HG03565 (cell line): ENCODE results near the gene ASIC3.
"Not testable (repeated sequence)": the region's sequence is repeated elsewhere in the genome, so short reads cannot be mapped to it uniquely, and the experiment has no call there.

ENCODE experiments used
- ATAC-seq: cut with Tn5 transposase; IDR thresholded peaks from one replicate; pipeline ENCODE4 v1.9.1; 2021; ENCODE audit warnings: mild to moderate bottlenecking, moderate library complexity; ENCODE audit not compliant: unreplicated experiment

ASIC3 gene

DNA sequence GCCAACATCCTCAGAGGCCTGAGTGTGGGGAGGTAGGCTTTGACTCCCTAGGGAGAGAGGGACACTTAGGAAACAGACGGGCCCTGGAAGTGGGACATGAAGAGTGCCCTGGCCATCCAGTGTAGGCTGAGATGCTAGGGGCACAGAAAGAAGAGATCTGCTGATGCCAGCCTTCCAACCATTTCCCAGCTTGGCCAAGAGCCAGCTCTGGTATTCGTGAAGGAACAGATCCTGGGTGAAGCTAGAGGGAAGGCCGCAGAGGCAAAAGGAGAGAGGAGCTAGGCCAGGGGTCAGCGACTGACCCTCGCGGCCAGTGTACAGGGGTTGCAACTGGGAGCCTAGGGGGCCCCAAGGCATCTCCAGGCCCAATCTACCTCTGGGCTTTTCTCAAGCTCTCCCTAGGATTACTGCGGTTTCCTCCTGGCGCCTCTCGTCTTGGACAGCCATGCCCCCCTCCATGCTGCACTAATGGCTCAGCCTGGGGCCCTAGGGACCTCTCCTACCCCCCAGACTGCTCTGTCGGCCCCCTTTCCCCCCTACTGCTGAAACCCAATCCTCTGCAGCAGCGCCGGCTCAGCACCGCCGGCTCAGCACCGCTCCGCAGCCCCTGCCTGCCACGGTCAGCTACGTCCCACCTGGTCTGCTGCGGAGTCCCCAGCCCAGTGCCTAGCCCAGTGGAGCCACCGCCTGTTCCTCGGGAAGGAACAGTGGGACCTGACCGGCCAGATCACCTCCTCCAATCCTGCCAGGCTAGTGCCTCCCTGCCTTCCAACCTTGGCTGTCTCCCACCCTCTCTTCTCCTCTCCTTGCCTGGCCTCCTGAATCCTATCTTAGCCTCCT lies at the start of gene ASIC3:
Gene ASIC3, plus strand, starts transcription at position 556 of the 840 bp plus-strand sequence. CDS start 355 bp downstream, outside the sequence.
- no peak for ATAC-seq

DNA sequence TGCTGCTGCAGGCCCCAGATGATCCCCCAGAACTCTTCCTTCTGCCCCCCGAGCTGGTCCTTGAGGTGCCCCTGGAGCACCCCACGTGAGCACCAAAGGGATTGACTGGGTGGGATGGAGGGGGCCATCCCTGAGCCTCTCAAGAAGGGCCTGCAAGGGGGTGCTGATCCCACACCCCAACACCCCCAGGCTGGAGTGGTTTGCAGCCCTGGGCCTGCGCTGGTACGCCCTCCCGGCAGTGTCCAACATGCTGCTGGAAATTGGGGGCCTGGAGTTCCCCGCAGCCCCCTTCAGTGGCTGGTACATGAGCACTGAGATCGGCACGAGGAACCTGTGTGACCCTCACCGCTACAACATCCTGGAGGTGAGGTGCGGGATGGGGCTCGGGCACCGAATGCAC lies 49.3 kb upstream of the ASIC3 start:
- no peak for ATAC-seq

DNA sequence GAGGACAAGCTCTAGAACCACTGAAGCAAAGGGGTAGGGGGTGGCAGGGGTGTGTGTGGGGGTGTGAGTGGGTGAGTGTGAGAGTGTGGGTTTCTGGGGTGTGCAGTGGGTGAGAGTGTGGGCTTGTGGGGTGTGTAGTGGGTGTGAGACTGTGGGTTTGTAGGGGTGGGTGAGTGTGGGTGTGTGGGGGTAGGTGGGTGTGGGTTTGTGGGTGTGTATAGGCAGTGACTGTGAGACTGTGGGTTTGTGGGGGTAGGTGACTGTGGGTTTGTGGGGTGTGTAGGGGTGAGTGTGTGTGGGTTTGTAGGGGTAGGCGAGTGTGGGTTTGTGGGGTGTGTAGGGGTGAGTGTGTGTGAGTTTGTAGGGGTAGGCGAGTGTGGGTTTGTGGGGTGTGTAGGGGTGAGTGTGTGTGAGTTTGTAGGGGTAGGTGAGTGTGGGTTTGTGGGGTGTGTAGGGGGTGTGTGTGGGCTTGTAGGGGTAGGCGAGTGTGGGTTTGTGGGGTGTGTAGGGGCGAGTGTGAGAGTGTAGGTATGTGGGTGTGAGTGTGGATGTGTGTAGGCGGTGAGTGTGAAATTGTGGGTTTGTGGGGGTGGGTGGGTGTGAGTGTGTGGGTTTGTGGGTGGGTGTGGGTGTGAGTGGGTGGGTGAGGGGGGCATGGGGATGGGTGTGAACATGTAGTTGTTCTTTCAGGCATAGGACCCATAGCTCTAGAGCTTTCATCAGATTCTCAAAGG lies 48.7 kb upstream of the ASIC3 start:
- no peak for ATAC-seq

DNA sequence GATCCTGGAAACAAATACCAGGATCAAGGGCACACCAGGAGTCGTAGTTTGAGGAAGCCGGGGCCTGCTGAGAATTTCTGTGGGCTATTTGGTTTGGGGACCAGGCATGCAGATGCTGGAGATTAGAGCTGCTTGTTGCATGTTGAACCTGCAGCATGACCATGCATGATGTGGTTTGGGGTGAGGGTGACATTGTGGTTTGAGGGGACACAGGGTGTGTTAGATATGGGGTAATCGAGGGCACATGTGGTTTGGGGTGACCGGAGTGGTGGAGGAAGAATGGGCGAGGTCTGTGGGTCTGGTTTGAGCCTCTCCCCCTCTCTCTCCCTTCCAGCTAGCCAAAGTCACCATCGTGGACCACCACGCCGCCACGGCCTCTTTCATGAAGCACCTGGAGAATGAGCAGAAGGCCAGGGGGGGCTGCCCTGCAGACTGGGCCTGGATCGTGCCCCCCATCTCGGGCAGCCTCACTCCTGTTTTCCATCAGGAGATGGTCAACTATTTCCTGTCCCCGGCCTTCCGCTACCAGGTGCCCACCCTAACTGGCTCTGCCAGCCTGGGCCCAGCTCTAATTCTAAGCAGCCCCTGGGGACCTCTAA lies 47.3 kb upstream of the ASIC3 start:
- no peak for ATAC-seq

DNA sequence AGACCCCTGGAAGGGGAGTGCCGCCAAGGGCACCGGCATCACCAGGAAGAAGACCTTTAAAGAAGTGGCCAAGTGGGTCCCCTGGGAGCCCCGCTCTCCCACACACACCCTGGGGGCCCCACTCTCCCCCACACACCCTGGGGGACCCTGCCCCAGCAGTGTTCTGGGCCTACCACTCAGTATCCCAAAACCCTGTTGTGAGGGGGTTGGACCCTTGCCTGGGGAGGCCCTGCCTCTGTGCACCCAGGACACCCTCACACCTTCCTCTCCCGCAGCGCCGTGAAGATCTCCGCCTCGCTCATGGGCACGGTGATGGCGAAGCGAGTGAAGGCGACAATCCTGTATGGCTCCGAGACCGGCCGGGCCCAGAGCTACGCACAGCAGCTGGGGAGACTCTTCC lies 46.8 kb upstream of the ASIC3 start:
- no peak for ATAC-seq

DNA sequence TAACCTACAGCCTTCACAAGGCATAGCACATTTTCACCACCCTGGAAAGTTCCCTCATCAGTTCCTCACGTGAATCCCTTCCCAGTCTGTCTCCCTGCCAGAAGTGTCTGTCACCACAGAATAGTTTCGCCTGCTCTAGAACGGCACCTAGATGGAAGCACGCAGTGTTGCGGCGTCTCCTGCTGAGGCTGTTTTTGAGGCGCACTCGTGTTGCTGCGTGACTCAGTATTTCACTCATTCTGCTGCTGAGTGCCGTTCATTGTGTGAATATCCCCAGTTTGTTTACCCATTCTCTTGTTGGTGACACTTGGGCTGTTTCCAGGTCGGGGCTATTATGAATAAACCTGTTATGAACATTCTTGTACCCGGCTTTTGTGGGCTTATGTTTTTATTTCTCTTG lies 44.8 kb upstream of the ASIC3 start:
- ATAC-seq = no peak

DNA sequence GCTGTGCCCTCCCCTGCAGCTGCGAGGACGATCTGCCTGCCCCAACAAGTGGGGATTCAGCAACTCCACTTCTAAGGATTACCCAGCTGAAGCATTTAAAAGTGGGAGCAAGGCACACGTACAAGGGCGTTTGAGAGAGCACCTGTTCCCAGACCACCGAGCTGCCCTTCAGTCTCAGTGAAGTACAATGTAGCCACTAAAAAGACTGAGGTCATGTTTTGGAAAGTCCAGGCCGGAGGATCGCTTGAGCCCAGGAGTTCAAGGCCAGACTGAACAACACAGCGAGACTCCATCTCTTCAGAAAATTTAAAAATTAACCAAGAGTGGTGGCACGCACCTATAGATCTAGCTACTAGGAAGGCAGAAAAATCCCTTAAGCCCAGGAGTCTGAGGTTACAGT lies 42.8 kb upstream of the ASIC3 start:
- no peak for ATAC-seq

DNA sequence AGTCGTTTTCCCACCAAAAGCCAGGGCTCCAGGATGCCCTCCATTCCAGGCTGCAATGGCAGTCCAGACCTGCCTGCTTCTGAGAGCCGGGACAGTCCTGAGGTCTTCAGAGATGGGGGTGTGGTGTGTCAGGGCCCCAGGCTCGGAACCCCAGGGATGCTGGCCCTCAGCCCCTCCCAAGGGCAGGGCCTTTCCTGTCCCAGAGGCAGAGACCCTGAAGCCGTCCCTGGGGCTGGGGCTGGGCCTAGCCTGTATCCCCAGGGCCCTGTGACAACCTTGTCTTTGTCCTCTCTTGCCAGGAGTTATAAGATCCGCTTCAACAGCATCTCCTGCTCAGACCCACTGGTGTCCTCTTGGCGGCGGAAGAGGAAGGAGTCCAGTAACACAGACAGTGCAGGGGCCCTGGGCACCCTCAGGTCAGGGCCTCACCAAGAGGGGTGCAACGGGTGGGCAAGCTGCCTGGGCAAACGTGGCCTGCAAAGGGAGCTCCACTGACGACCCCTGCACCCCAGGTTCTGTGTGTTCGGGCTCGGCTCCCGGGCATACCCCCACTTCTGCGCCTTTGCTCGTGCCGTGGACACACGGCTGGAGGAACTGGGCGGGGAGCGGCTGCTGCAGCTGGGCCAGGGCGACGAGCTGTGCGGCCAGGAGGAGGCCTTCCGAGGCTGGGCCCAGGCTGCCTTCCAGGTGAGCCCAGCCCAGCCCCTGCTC lies 41.6 kb upstream of the ASIC3 start:
- ATAC-seq = no peak

DNA sequence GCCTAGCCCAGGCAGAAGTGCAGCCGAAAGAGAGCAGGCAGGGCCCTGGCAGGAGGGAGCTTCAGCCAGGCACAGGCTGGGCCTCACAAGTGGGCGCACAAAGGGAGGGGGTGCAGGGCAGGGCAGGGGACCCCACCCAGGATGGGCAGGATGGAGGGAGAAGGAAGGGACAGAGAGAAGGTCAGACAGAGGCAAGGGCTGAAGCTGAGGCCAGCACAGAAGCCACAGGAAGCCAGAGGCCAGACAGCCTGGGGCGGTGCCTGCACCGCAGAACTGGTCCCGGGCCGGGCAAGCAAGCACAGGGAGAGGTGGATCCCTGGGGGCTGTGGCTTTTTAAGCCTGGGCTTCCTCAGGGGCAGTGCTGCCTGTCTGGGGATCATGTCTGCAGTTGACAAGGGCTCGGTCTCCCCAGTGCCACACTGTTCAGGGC lies 40.8 kb upstream of the ASIC3 start:
- no peak for ATAC-seq

DNA sequence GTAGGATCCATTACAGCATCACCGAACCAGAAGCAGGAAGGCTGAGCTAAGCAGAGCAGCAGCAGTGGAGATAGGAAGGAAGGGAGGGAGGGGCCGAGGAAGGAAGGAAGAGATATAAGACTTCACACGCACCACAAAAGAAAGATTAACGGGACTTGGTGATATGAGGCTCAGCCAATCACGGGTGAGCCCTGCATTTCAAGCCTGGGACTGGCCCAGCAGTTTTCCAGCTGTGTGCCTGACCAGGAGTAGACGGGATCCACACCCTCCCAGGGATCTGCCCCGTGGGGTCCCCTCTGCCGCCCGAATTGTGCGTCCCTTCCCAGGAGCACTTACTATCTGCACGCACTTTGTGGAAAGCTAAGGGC lies 40.2 kb upstream of the ASIC3 start:
- ATAC-seq = no peak

DNA sequence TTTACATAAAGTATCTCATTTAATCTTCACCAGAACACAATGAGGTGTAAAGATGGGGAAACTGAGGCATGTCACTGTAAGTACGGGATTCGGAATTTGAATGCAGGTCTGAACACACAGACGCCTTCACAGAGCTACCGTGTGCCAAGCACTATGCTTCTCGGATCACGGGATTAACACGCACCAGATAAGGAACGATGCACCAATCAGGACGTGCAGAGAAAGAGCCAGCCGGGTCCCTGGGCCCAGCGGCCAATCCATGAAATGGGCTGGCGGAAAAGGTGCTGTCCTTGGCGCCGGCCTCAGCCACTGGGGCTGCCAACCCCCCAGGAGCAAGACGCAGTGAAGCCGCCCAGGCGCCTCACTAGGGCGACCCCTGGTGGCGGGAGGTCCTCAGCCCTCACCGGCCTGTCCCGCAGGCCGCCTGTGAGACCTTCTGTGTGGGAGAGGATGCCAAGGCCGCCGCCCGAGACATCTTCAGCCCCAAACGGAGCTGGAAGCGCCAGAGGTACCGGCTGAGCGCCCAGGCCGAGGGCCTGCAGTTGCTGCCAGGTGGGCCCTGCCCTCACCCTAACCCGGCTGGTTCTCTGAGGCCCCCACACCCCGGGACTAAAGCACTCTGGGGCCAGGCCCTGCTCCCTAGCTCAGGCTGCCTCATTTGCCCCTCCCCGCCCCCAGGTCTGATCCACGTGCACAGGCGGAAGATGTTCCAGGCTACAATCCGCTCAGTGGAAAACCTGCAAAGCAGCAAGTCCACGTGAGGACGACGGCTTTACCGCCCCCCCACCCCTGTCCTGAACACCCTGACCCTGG lies 39.6 kb upstream of the ASIC3 start:
- peak; percentile 54 for ATAC-seq

DNA sequence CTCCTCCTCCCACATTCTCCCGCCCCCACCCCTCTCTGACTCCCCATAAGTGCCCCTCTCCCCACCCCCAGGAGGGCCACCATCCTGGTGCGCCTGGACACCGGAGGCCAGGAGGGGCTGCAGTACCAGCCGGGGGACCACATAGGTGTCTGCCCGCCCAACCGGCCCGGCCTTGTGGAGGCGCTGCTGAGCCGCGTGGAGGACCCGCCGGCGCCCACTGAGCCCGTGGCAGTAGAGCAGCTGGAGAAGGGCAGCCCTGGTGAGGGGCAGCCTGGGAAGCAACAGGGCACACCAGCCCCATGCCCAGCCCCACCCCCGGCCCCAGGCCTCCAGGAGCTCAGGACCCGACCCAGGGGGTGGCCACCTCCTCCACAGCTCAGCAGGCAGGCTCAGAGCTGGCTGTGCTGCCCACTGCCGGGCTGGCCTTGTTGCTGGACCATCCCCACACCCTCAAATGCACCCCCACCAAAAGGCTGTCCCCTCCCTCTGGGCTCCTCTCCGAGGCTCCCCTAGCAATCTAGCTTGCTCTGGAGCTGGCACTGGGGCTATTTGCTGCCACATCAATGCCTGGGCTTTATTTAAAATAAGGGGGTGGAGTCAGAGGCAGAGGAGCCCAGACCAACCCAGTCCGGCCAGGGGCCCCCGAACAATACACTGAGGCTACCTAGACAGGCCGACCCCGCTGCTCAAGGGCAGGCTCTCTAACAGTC lies 38.8 kb upstream of the ASIC3 start:
- no peak for ATAC-seq

DNA sequence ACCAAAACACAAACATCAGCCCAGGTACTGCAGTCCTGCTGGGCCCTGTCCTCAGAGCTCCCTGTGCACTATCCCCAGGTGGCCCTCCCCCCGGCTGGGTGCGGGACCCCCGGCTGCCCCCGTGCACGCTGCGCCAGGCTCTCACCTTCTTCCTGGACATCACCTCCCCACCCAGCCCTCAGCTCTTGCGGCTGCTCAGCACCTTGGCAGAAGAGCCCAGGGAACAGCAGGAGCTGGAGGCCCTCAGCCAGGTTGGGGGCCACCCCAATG lies 38.4 kb upstream of the ASIC3 start:
- ATAC-seq = no peak

DNA sequence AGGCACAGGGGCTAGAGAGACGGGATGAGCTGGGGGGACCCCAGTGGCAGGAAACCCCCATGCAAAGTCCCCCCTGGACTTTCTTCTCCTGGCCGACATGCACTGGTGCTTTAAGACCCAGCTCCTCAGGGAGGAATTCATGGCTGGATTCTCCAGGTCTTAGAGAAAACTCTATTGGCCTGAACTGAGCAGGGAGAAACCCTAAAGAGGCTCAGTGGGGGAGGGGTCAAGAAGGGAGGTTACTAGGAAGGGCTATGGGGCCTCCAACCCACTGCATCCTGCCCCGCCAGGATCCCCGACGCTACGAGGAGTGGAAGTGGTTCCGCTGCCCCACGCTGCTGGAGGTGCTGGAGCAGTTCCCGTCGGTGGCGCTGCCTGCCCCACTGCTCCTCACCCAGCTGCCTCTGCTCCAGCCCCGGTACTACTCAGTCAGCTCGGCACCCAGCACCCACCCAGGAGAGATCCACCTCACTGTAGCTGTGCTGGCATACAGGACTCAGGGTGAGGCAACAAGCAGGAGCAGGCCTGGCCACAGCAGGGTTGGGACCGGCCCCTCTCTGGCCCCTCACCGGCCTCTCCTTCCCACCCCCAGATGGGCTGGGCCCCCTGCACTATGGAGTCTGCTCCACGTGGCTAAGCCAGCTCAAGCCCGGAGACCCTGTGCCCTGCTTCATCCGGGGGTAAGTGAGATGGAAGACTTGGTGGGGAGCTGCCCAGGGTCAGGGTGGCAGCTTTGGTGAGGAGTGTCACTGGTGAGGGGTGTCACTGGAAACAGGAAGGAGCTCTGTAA lies 37.8 kb upstream of the ASIC3 start:
- no peak for ATAC-seq

DNA sequence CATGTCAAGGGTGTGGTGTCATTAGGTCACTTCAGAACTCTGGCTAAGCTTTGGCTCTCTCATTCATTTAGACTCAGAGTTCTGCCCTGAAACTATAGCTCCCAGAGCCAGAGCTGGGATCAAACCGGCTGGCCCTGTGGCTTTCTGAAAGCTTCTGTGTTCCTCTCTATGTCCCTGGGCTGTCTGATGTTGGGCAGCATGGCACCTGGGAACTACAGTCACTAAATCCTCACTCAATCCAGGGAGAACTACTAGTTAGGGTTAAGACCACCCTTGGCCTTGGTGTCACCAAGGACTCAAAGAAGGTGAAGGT lies 37.3 kb upstream of the ASIC3 start:
- ATAC-seq = no peak

DNA sequence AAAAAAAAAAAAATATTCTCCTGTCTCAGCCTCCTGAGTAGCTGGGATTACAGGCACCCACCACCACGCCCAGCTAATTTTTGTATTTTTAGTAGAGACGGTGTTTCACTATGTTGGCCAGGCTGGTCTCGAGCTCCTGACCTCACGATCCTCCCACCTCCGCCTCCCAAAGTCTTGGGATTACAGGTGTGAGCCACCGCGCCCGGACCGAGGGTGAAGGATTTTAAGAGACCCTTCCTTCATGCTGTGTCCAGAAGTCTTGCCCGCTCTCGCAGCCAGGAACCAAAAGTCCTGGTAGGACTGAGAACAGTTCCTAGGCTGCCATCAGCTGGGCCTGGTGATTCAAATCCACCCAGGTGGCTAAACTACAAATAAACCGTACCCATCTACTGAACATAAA lies 36.7 kb upstream of the ASIC3 start:
- not testable (repeated sequence) for ATAC-seq

DNA sequence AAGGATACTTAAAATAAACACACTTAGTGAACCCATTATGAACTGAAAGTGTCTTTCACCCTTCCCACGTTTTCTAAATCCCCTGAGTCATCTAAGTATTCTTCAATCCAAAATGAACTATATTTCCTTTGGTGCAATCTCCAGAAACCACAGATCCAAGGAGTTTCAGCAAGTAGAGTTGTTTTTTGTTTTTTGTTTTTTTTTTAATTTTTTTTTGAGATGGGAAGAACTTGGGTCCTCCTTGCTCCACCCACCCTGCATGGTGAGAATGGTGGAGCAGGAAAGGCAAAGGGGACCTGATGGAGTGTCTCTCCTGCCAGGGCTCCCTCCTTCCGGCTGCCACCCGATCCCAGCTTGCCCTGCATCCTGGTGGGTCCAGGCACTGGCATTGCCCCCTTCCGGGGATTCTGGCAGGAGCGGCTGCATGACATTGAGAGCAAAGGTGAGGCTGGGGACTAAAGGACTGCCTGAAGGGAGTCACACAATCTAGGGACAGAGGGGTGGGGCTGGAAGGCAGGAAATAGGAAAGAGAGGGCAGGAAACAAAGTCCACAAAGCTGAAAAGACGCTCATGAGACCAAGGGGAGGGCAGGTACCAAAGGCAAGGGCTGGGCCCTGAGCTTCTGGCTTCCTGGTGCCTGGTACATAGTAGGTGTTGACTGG lies 36.2 kb upstream of the ASIC3 start:
- ATAC-seq = no peak

DNA sequence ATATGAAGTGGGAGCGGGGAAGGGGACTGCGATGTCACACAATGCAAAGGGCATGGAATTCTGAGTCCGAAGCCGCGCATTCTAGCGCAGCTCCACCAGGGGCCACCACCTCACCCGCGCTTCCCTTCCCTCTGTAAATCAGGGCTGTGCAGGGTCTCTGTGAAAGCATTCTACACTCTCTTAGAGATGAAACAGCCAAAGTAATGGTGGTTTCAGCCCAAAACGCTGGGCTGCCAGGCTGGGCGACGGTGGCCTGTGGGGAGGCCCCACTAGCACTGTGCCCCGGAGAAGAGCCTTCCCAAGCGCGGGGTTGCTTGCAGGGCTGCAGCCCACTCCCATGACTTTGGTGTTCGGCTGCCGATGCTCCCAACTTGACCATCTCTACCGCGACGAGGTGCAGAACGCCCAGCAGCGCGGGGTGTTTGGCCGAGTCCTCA lies 35.4 kb upstream of the ASIC3 start:
- no peak for ATAC-seq

DNA sequence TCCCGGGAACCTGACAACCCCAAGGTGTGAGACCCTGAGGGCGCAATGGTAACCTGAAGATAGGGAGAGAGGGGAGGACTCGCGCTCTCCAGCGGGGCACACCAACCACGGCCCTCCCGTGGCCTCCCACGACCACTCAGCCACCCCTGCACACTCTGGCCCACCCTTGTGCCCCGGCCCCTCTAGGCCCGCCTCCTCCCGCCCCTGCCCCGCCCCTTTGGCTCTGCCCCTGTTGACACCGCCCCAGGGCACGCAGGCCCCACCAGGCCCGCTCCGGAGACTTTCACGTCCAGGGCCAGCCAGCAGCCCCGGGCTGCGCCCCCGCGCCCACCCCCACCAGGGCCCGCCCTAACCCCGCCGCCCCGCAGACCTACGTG lies 35.0 kb upstream of the ASIC3 start:
- ATAC-seq = no peak
